GM12875 (cell line): ENCODE data around the gene ERMAP.

Source experiments
- H3K4me3 ChIP-seq: one replicate; pipeline ENCODE4 v1.5.1; 2011; ENCODE audit warnings: low read depth, low read length, control low read depth
- TF ChIP-seq, protein P1 (sequence below): IDR thresholded peaks from 2 replicates; pipeline ENCODE4 v1.5.1; 2011; ENCODE audit warnings: low read depth, mild to moderate bottlenecking, control low read depth, inconsistent platforms, low read length, moderate library complexity, borderline replicate concordance; ENCODE audit not compliant: insufficient read depth

ERMAP gene

DNA sequence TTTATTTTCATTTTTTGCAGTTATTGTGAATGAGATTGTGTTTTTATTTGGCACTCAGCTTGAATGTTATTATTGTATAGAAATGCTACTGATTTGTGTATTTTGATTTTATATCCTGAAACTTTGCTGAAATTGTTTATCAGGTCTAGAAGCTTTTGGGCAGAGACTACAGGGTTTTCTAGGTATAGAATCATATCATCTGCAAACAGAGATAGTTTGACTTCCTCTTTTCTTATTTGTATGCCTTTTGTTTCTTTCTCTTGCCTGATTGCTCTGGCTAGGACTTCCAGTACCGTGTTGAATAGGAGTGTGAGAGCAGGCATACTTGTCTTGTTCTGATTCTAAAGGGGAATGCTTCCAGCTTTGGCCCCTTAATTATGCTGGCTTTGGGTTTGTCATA lies 56.7 kb downstream of the ERMAP start:
- TF ChIP-seq, protein P1, sequence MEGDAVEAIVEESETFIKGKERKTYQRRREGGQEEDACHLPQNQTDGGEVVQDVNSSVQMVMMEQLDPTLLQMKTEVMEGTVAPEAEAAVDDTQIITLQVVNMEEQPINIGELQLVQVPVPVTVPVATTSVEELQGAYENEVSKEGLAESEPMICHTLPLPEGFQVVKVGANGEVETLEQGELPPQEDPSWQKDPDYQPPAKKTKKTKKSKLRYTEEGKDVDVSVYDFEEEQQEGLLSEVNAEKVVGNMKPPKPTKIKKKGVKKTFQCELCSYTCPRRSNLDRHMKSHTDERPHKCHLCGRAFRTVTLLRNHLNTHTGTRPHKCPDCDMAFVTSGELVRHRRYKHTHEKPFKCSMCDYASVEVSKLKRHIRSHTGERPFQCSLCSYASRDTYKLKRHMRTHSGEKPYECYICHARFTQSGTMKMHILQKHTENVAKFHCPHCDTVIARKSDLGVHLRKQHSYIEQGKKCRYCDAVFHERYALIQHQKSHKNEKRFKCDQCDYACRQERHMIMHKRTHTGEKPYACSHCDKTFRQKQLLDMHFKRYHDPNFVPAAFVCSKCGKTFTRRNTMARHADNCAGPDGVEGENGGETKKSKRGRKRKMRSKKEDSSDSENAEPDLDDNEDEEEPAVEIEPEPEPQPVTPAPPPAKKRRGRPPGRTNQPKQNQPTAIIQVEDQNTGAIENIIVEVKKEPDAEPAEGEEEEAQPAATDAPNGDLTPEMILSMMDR, result no peak
- no peak overlapping the region for H3K4me3 ChIP-seq

DNA sequence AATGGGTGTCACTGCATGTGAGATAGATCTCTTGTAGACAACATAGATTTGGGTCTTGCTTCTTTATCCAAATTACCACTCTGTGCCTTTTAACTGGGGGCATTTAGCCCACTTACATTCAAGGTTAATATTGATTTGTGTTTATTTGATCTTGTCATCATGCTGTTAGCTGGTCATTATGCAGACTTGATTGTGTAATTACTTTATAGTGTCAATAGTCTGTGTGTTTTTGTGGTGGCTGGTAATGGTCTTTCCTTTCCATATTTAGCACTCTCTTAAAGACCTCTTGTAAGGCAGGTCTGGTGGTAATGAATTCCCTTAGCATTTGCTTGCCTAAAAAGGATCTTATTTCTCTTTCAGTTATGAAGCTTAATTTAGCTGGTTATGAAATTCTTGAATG lies 59.1 kb downstream of the ERMAP start:
- TF ChIP-seq, protein P1, result no peak
- H3K4me3 ChIP-seq, result no peak overlapping the region

DNA sequence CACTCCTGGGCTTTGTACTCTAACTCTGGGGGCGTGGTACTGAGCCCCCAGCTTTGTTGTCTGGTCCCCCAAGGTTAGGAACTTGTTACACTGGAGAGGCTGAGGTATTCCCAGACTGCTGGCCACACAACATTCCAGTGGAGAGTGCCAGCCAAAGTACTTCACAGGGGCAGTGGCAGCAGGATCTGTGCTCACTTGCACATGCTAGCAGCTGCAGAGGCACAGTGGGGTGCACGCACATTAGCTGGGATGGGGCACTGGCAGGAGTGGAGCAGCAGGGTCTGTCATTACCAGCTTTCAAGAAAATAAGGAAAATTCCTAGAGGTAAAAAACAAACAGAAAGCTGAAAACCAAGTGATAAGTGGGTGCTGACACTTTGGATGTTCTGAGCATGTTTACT lies 60.5 kb downstream of the ERMAP start:
- TF ChIP-seq, protein P1, result no peak
- no peak overlapping the region for H3K4me3 ChIP-seq

DNA sequence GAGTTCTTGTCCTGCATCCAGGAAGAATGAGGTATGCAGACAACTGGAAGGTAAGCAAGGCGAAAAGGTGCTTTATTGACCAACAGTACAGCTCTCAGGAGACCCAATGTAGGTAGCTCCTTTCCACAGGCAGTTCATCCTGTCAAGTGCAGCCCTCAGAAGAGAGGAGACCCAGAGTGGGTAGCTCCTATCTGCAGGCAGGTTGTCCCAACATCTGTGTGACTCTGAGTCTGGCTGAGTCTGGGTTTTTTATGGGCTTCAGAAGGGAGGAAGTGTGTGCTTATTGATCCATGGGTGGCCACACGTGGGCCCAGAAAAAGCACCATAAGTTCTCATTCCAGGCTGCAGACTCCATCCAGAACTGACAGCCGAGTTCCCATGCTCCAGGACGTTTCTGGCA lies 63.5 kb downstream of the ERMAP start:
- H3K4me3 ChIP-seq, result no peak overlapping the region
- TF ChIP-seq, protein P1, result no peak

DNA sequence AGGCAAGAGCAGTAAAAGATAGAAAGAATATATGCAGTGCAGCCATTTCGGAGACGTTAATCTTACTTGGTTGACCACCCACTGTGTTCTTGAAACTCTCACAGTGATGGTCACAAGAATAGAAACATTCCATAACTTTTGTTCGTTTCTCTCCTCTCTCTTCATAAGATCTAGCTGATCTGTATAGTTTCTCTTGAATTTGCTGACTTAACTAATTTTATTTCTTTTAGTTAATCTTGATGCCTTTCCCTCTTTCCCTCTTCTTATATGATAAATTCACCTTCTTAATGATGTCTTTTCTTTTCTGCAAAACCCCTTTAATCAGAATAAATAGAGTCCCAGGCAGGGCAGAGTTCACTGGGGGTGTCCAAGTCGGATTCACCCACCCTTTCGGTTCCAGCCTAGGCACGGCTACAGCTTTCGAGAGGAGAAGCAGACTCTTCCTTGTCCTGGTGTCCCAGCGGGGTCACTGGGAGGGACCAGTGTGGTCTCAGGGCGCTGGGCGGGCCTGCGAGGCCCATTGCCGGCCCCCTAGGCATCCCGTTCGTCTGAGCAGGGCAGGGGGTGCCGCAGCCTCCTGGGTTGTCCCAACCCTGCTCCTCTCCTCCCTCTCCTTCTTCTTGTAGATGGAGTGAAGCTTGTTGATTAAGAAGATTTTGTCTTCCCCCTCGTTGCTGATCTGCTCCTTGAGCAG lies 69.3 kb downstream of the ERMAP start:
- H3K4me3 ChIP-seq, result no peak overlapping the region
- TF ChIP-seq, protein P1, result no peak

DNA sequence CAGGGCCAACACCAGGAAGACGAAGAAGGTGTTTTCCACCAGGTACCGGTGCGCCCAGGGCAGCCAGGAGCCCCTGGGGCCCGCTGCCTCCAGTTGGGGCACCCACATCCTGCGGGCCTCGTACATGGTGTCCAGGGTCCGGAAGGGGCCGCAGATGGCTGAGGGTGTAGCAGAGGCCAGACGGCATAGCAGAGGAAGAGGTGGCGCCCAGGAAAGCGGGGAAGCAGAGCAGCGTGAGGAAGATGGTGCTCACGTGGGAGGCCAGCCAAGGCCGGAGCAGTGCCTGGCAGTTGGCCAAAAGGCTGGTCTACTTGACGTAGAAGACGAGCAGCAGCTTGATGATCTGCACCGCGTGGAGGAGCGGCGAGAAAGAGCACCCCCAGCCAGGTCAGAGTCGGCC lies 69.9 kb downstream of the ERMAP start:
- TF ChIP-seq, protein P1, result no peak
- H3K4me3 ChIP-seq, result no peak overlapping the region

DNA sequence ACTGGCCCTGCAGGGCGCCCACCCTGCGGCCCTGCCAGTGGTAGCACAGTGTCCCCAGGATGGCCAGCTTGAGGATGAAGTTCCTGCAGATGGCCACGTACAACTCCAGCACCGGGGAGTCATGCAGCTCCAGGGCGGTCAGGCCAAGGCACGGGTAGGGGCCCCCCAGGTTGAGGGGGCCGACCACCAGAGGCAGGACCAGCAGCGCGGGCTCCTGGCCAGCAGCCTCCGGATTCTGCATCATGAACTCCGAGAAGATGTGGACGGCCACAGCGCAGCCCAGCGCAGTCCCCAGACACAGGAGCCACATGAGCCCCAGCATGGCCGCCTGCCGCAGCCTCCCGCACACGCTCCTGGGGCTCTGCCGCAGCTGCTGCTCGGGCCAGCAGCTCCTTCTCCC lies 70.4 kb downstream of the ERMAP start:
- no peak overlapping the region for H3K4me3 ChIP-seq
- TF ChIP-seq, protein P1, result no peak
